Neutrophil (primary cell): ENCODE measurements around the gene MCL1.
"Not testable (repeated sequence)": the region's sequence is repeated elsewhere in the genome, so short reads cannot be mapped to it uniquely, and the experiment has no call there.

Experiments used
- H3K27ac ChIP-seq: fragments of 200-600 bp; sonication (generic); 2 replicates; pipeline ENCODE4 v1.5.1; 2016; ENCODE audit warnings: mild to moderate bottlenecking, moderate library complexity
- H3K27me3 ChIP-seq: fragments of 200-600 bp; sonication (generic); 2 replicates; pipeline ENCODE4 v1.6.0; 2016; ENCODE audit warnings: mild to moderate bottlenecking
- H3K36me3 ChIP-seq: fragments of 200-600 bp; sonication (generic); 2 replicates; pipeline ENCODE4 v1.5.1; 2017
- H3K4me1 ChIP-seq, 2 experiments: fragments of 200-600 bp in 1 of 2; sonication (generic) in 1 of 2; 1 replicate in 1 of 2; 2 replicates in 1 of 2; pipeline versions ENCODE4 v1.5.1 to v1.6.1; 2013 to 2016; ENCODE audit warnings: low read depth in 1 of 2, low read length in 1 of 2, mild to moderate bottlenecking in 1 of 2, moderate library complexity in 1 of 2; ENCODE audit not compliant: control insufficient read depth in 1 of 2, insufficient read depth in 1 of 2
- H3K4me3 ChIP-seq, 2 experiments: fragments of 200-600 bp in 1 of 2; sonication (generic) in 1 of 2; 1 replicate in 1 of 2; 2 replicates in 1 of 2; pipeline ENCODE4 v1.5.1; 2013 to 2016; ENCODE audit warnings: low read depth in 1 of 2, low read length in 1 of 2, mild to moderate bottlenecking in 1 of 2, moderate library complexity in 1 of 2
- H3K9me3 ChIP-seq: fragments of 200-600 bp; sonication (generic); 2 replicates; pipeline ENCODE4 v1.5.1; 2016
- CTCF ChIP-seq: fragments of 200-600 bp; sonication (generic); IDR thresholded peaks from 2 replicates; pipeline ENCODE4 v1.5.1; 2016; ENCODE audit warnings: antibody characterized with exemption

Gene MCL1

GRCh38 chr1:150568594-150568966, 10.8 kb downstream of the MCL1 start:
- H3K9me3 ChIP-seq, result no peaks in the 10 kb centered on the region
- H3K27ac ChIP-seq, result peak overlapping the region; percentile 99
- H3K36me3 ChIP-seq, result peaks cover 93% of the 10 kb centered on the region
- no peaks in the 10 kb centered on the region for H3K27me3 ChIP-seq
- peaks cover 99% of the 10 kb centered on the region in 2 experiments for H3K4me1 ChIP-seq
- TF ChIP-seq CTCF, result no peak
- H3K4me3 ChIP-seq, result peak overlapping the region; percentile 69 to 97

- Histone ChIP-seq H3K9me3 (no peaks in the 10 kb centered on the region), H3K4me1 (peaks cover 99% of the 10 kb centered on the region in 2 experiments), H3K27ac (peak overlapping the region; percentile 99), H3K36me3 (peaks cover 92% of the 10 kb centered on the region), H3K27me3 (no peaks in the 10 kb centered on the region), H3K4me3 (peak overlapping the region; percentile 69 to 97)
- no peak for TF ChIP-seq CTCF
Measured at GRCh38 chr1:150567717-150568593, 11.5 kb downstream of the MCL1 start.

GRCh38 chr1:150567341-150567716, 12.1 kb downstream of the MCL1 start:
- Histone ChIP-seq H3K4me1 (peaks cover 99 to 100% of the 10 kb centered on the region in 2 experiments), H3K36me3 (peaks cover 92% of the 10 kb centered on the region), H3K9me3 (no peaks in the 10 kb centered on the region), H3K27ac (peak overlapping the region; percentile 99), H3K4me3 (peak overlapping the region; percentile 69 to 97), H3K27me3 (no peaks in the 10 kb centered on the region)
- peak; percentile 29 for TF ChIP-seq CTCF

GRCh38 chr1:150566589-150567340, 12.6 kb downstream of the MCL1 start:
- H3K27ac ChIP-seq, result peak overlapping the region; percentile 99
- H3K9me3 ChIP-seq, result no peaks in the 10 kb centered on the region
- H3K36me3 ChIP-seq, result peaks cover 92% of the 10 kb centered on the region
- no peaks in the 10 kb centered on the region for H3K27me3 ChIP-seq
- peaks cover 98% of the 10 kb centered on the region in 2 experiments for H3K4me1 ChIP-seq
- no peak for TF ChIP-seq CTCF
- peak overlapping the region; percentile 69 to 97 for H3K4me3 ChIP-seq

- H3K4me1 ChIP-seq, result peaks cover 97 to 99% of the 10 kb centered on the region in 2 experiments
- H3K36me3 ChIP-seq, result peaks cover 87% of the 10 kb centered on the region
- peak overlapping the region; percentile 69 to 97 for H3K4me3 ChIP-seq
- not testable (repeated sequence) for H3K27me3 ChIP-seq, H3K9me3 ChIP-seq
- peak overlapping the region; percentile 99 for H3K27ac ChIP-seq
Measured at GRCh38 chr1:150565240-150565991, 14.0 kb downstream of the MCL1 start.
